Immature natural killer cell (primary cell): ENCODE data around the gene RTEL1. TPM values are rescaled to one million over a fixed set of nuclear protein-coding genes. Genes with fewer than 3 reads are reported as not detected.

Experiments used
- DNase-seq, 3 donors: peaks; one replicate each; pipeline ENCODE4 v3.0.0; 2022; ENCODE audit warnings: mixed read lengths in 1 of 3
- H3K27ac Mint-ChIP-seq, 6 donors: one replicate each; pipeline ENCODE4 v1.8.0; 2020; ENCODE audit warnings: mixed read lengths in 6 of 6, mild to moderate bottlenecking in 5 of 6, inconsistent platforms in 4 of 6, moderate library complexity in 3 of 6
- H3K27me3 Mint-ChIP-seq, 3 donors: one replicate each; pipeline ENCODE4 v1.8.0; 2020 to 2021; ENCODE audit warnings: low read depth in 3 of 3, mild to moderate bottlenecking in 3 of 3, mixed read lengths in 3 of 3, moderate library complexity in 3 of 3, inconsistent platforms in 1 of 3
- H3K36me3 Mint-ChIP-seq, 3 donors: one replicate each; pipeline ENCODE4 v1.8.0; 2020; ENCODE audit warnings: mixed read lengths in 3 of 3, inconsistent platforms in 2 of 3, mild to moderate bottlenecking in 2 of 3
- H3K4me1 Mint-ChIP-seq, 2 donors: one replicate each; pipeline ENCODE4 v1.8.0; 2020; ENCODE audit warnings: inconsistent platforms in 2 of 2, mild to moderate bottlenecking in 2 of 2, mixed read lengths in 2 of 2, moderate library complexity in 1 of 2
- H3K4me3 Mint-ChIP-seq, 5 donors: one replicate each; pipeline ENCODE4 v1.8.0; 2020; ENCODE audit warnings: mild to moderate bottlenecking in 5 of 5, mixed read lengths in 5 of 5, inconsistent platforms in 3 of 5, moderate library complexity in 3 of 5
- H3K9me3 Mint-ChIP-seq, 6 donors: one replicate each; pipeline ENCODE4 v1.8.0; 2020; ENCODE audit warnings: mild to moderate bottlenecking in 6 of 6, mixed read lengths in 6 of 6, inconsistent platforms in 4 of 6, moderate library complexity in 3 of 6
- polyA plus RNA-seq, 3 donors: library from polyadenylated mRNA; unstranded; fragments of 300-500 nt; fragmentation: Illumina TruSeq; gene quantifications; one replicate each; pipeline ENCODE4 v1.2.3, GENCODE V29; 2021

RTEL1 gene
- polyA plus RNA-seq, 3 donors from 2014 or later, result 1.5 to 7.3 TPM; not detected in 1

GRCh38 chr20:63673951-63674350 lies 15.8 kb downstream of the RTEL1 start:
- Mint-ChIP-seq H3K27me3 (peaks cover 0 to 4% (median 2%) of the 10 kb centered on the region in 3 donors), H3K4me1 (peaks cover 0 to 1% of the 10 kb centered on the region in 2 donors), H3K36me3 (peaks cover 0 to 12% (median 7%) of the 10 kb centered on the region in 3 donors), H3K27ac (no peak overlapping the region), H3K9me3 (no peaks in the 10 kb centered on the region), H3K4me3 (no peak overlapping the region)
- DNase-seq, result no peak

GRCh38 chr20:63675681-63676368 lies 17.7 kb downstream of the RTEL1 start:
- Mint-ChIP-seq H3K4me3 (no peak overlapping the region), H3K27me3 (peaks cover 0 to 4% (median 2%) of the 10 kb centered on the region in 3 donors), H3K4me1 (no peaks in the 10 kb centered on the region), H3K36me3 (peaks cover 0 to 7% (median 7%) of the 10 kb centered on the region in 3 donors), H3K27ac (no peak overlapping the region), H3K9me3 (no peaks in the 10 kb centered on the region)
- no peak for DNase-seq

DNA sequence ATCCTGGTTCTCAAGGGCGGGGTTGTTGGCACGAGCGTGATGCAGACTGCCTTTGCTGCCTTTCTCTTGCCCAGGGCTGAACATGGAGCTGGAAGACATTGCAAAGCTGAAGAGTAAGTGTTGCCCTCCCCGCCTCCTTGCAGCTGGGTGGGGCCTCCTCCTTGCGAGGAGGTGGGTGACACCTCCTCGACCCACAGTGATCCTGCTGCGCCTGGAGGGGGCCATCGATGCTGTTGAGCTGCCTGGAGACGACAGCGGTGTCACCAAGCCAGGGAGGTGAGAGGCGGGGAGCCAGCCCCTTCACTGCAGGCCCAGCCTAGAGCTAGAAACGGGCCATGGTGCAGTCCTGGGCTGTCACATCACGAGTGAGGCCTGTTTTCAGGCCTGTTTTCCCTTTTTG lies 20.0 kb downstream of the RTEL1 start:
- H3K4me1 Mint-ChIP-seq, result no peaks in the 10 kb centered on the region
- H3K36me3 Mint-ChIP-seq, result peaks cover 0 to 7% (median 7%) of the 10 kb centered on the region in 3 donors
- no peak overlapping the region for H3K27ac Mint-ChIP-seq
- peaks cover 0 to 3% (median 2%) of the 10 kb centered on the region in 3 donors for H3K27me3 Mint-ChIP-seq
- no peak overlapping the region for H3K4me3 Mint-ChIP-seq
- no peaks in the 10 kb centered on the region for H3K9me3 Mint-ChIP-seq
- DNase-seq, result no peak

DNA sequence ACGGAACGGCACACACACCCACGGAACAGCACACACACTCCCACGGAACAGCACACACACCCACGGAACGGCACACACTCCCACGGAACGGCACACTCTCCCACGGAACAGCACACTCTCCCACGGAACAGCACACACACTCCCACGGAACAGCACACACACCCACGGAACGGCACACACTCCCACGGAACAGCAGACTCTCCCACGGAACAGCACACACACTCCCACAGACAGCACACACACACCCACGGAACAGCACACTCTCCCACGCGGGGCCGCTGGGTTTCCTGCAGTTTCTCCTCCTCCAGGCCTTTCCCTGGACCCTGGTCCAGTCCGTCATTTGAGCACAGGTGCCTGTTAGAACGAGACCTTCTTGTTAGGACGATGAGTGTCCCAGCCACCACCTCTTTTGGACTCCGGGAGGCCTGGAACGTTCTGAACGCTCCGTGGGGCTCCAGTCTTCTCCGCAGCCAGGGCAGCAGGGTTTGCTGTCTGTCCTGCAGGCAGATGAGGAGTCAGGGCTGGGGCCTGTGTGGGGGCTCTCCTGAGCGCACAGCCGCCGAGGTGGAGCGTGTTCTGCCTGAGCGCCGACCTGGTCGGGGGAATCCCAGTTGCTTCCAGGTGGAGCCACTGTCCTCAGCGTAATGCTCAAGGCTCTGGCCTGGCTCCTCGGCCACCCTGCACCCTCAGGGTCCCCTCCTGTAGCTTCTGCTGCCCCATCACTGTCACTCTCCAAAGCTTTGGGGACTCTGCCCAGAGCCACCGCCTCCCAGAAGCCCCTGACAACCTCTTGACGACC lies 20.8 kb downstream of the RTEL1 start:
- no peak for DNase-seq
- H3K9me3 Mint-ChIP-seq, result no peaks in the 10 kb centered on the region
- peak overlapping the region in 1 of 6 donors; percentile 55 for H3K27ac Mint-ChIP-seq
- H3K4me3 Mint-ChIP-seq, result no peak overlapping the region
- no peaks in the 10 kb centered on the region for H3K4me1 Mint-ChIP-seq
- peaks cover 0 to 2% (median 0%) of the 10 kb centered on the region in 3 donors for H3K27me3 Mint-ChIP-seq
- peaks cover 4 to 12% (median 7%) of the 10 kb centered on the region in 3 donors for H3K36me3 Mint-ChIP-seq

- DNase-seq, result no peak
- Mint-ChIP-seq H3K9me3 (no peaks in the 10 kb centered on the region), H3K27ac (no peak overlapping the region), H3K4me3 (no peak overlapping the region), H3K36me3 (peaks cover 4 to 13% (median 7%) of the 10 kb centered on the region in 3 donors), H3K27me3 (peaks cover 0 to 2% (median 2%) of the 10 kb centered on the region in 3 donors), H3K4me1 (no peaks in the 10 kb centered on the region)
These were observed 21.7 kb downstream of the RTEL1 start for GRCh38 chr20:63679799-63680305.

GRCh38 chr20:63680427-63680826 lies 22.3 kb downstream of the RTEL1 start:
- Mint-ChIP-seq H3K4me3 (no peak overlapping the region), H3K9me3 (no peaks in the 10 kb centered on the region), H3K27me3 (peaks cover 0 to 2% (median 2%) of the 10 kb centered on the region in 3 donors), H3K27ac (no peak overlapping the region), H3K4me1 (no peaks in the 10 kb centered on the region), H3K36me3 (peaks cover 4 to 13% (median 7%) of the 10 kb centered on the region in 3 donors)
- no peak for DNase-seq

DNA sequence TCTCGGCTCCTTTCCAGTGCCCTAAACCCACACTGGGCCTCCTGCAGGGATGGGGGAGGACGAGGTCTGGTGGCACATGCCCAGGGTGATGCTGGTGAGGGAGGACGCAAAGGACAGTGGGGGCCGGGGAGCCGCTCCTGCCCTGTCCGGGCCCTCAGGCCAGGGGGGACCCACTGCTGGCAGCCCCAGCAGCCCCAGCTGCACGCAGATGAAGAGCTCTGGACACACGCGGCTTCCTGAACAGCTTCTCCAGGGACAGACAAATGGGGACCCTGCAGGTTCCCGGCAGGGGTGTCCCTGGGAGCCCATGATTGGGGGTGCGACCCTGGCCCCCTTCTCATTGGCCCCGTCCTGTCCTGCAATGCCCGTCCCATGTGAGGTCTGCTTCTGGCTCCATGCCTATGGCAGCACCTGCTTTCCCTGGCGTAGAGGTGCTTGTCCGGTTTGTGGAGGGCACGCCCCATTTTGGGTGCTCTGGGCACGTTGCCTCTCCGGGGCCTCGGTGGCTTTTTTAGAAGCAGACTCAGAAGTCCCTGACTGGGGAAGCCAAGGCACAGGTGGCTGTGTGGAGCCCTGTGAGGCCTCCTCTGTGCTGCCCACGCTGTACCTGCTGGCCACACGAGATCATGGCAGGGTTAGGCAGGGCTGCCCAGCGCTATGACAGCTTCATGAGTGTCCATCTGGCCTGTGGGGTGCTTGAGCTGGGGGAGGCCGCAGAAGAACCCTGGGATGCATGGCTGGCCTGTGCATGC lies 22.9 kb downstream of the RTEL1 start:
- no peak overlapping the region for H3K27ac Mint-ChIP-seq
- peaks cover 0 to 2% (median 2%) of the 10 kb centered on the region in 3 donors for H3K27me3 Mint-ChIP-seq
- no peak overlapping the region for H3K4me3 Mint-ChIP-seq
- peaks cover 4 to 9% (median 7%) of the 10 kb centered on the region in 3 donors for H3K36me3 Mint-ChIP-seq
- H3K9me3 Mint-ChIP-seq, result no peaks in the 10 kb centered on the region
- no peak for DNase-seq
- H3K4me1 Mint-ChIP-seq, result no peaks in the 10 kb centered on the region

DNA sequence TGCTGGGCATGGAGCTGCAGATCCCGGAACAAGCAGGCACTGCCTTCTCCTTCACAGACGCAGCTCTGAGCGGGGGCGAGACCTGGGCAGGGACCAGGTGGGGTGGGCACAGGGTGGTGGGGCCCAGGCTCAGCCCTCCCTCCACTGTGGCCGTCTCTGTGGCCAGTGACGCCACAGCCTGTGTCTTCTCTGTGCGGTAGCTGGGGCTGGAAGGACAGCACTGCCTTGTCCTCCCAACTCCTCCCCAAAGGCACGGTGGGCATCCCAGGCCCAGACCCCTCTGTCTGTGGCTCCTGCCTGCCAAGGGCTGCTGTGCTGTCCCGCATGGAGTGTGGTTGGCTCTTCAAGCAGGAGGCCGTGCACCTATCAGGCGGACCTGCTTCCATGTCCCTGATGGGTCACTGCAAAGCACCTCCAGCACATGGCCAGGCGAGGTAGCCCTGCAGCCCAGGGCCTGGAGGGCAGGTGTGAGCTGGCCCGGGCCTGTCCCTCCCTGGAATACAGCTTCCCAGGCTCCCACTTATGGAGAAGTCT lies 23.6 kb downstream of the RTEL1 start:
- H3K36me3 Mint-ChIP-seq, result peaks cover 4 to 7% (median 6%) of the 10 kb centered on the region in 3 donors
- peaks cover 0 to 2% (median 2%) of the 10 kb centered on the region in 3 donors for H3K27me3 Mint-ChIP-seq
- H3K27ac Mint-ChIP-seq, result no peak overlapping the region
- no peaks in the 10 kb centered on the region for H3K9me3 Mint-ChIP-seq
- H3K4me1 Mint-ChIP-seq, result peaks cover 0 to under 1% of the 10 kb centered on the region in 2 donors
- no peak overlapping the region for H3K4me3 Mint-ChIP-seq
- no peak for DNase-seq

DNA sequence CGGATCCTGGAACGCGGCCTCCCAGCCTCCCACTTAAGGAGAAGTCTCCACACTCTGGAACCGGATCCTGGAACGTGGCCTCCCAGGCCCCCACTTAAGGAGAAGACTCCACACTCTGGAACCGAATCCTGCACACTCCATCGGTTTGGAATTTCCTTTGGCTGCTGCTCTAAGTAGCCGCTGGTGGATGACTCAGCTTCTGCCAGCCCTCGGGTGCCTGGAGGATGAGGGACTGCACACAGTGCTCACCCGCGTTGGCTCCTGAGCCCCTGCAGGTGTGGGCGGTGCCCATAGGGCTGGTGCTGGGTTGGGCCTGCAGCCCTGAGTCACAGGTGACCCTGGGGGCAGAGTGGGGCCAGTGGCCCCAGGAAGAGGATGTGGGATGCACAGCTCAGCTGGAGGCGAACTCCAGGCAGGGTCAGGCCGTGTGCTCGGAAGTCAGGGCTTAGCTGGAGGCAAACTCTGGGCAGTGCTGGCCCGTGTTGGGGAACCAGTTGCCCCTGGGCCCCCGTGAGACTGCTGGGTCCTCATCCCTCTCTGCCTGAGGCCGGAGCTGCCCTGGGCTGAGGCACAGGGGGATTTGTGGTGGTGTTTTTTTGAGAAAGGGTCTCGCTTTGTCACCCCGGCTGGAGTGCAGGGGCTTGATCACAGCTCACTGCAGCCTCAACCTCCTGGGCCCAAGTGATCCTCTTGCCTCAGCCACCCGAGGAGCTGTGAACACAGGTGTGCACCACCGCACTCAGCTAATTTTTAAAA lies 24.4 kb downstream of the RTEL1 start:
- Mint-ChIP-seq H3K27ac (peak overlapping the region in 1 of 6 donors; percentile 55), H3K36me3 (peaks cover 4 to 7% (median 6%) of the 10 kb centered on the region in 3 donors), H3K4me1 (peaks cover 0 to 3% of the 10 kb centered on the region in 2 donors), H3K4me3 (no peak overlapping the region), H3K27me3 (peaks cover 0 to 2% (median 0%) of the 10 kb centered on the region in 3 donors), H3K9me3 (no peaks in the 10 kb centered on the region)
- DNase-seq, result no peak

DNA sequence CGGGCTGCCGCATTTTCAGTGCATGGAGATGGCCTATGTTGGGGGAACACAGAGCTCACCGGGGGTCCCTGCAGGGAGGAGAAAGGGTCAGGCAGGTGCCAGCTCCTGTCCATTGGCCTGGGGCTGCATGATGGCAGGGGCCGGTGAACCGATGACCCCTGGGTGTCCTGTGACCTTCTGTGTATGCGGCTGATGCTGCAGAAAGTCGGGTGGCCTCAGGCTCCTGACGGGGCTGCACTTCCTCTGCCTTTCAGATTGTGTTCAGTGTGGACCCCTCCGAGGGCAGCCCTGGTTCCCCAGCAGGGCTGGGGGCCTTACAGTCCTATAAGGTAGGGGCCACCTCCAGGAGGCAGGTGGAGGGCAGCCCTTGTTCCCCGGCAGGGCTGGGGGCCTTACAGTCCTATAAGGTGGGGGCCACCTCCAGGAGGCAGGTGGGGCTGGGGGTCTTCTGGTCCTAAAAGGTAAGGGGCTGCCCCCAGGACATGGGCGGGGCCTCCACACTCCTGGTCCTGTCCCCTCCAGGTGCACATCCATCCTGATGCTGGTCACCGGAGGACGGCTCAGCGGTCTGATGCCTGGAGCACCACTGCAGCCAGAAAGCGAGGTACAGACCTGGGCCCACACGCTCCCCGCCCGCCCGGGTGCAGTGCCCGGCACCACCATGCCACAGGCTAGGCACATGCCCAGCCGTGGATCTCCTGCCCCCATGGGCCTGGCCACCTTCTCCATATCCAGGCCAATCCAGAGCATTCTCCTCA lies 27.3 kb downstream of the RTEL1 start:
- DNase-seq, result no peak
- Mint-ChIP-seq H3K9me3 (no peaks in the 10 kb centered on the region), H3K4me3 (no peak overlapping the region), H3K27me3 (peaks cover 0 to 2% (median 0%) of the 10 kb centered on the region in 3 donors), H3K4me1 (peaks cover 0 to 3% of the 10 kb centered on the region in 2 donors), H3K36me3 (peaks cover 0 to 6% (median 4%) of the 10 kb centered on the region in 3 donors), H3K27ac (no peak overlapping the region)

- Mint-ChIP-seq H3K27me3 (peaks cover 0 to 2% (median 0%) of the 10 kb centered on the region in 3 donors), H3K4me1 (peaks cover 0 to 3% of the 10 kb centered on the region in 2 donors), H3K36me3 (peaks cover 0 to 6% (median 4%) of the 10 kb centered on the region in 3 donors), H3K9me3 (no peaks in the 10 kb centered on the region), H3K4me3 (no peak overlapping the region), H3K27ac (no peak overlapping the region)
- no peak for DNase-seq
These were observed 28.0 kb downstream of the RTEL1 start for GRCh38 chr20:63686094-63686491.
